HG03575 (cell line): ENCODE results near the gene GALNT18.

Experiments
- ATAC-seq: cut with Tn5 transposase; IDR thresholded peaks from one replicate; pipeline ENCODE4 v1.9.1; 2021; ENCODE audit not compliant: unreplicated experiment, insufficient number of reproducible peaks, low FRiP score; ENCODE audit errors: extremely low read depth

The GALNT18 gene

DNA sequence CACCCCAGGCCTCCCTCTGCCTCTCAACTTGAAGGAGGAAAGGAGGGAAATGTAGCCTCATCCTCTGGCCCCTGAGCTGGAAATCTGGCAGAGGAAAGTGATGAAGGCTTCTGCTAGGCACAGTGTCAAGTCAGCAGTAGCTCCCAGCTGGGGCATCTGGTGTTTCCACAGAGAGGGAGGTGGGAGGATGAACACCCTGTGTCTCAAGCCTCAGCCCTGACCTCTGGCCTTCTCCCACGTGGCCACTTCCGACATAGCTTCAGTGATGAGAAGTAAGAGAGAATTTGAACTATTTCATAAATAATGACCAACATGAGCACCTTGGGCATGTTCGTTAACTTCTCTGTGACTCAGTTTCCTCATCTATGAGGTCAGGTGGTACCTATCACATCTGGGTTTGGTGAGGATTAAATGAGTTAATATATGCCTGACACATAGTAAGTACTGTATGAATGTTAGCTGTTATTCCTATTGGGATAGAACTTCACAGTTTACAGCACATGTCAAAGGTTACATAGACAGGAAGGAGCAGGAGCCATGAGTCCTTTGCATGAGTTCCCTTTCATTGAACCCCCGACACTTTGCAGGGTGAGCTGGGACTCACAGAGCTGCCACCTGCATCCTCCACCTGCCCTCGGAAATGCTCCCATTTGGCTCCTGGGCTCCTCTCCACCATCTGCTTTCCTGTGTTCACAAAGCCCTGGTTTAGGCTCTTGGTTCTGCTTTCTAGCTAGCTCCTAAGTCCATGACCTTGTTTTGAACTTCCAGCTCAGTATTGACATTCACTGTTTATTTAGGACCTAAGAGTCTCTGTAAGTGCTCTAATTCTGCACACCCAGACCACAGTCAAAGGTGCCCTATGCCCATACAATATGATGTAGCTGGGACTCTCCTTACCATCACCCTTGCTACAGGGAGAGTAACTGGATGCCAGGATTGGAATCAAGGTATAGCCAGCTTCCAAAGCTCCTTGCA, 330.5 kb downstream of the GALNT18 start:
- no peak for ATAC-seq

DNA sequence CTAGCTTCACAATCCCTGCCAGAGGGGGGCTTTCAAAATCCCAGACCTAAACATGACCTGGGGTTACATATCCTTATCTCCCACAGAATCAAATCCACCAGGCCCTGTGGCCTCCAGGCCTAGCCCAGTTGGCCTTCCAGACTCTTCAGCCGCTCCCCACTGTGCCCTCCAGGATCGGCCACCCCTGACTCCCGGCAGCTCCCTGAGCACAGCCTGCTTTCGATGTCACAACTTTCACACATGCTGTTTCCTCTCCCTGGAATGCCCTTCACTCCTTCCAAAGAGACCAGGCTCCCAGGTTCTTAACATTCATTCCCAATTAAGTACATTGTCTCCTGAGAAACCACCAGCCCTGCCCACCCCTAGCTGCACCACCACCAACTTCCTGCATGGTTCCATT, 331.5 kb downstream of the GALNT18 start:
- no peak for ATAC-seq

DNA sequence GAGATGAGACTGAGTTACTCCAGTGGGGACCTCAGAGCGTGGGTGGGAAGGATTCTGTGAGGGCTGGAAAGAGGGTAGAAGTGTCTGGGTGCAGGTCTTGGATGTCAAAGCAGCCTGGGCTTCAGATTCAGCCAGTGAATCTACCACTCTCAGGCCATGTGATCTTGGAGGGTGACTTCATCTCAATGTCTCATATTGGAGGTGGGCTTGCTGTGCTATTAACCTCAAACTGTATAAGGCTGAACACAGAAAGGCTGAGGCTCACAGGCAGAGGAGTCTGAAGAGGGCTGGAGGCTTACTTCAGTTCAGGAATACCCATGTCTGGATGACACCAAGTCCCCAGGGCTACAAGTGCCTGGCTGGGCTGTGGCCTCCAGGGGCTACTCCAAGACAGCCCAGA, 332.1 kb downstream of the GALNT18 start:
- no peak for ATAC-seq

DNA sequence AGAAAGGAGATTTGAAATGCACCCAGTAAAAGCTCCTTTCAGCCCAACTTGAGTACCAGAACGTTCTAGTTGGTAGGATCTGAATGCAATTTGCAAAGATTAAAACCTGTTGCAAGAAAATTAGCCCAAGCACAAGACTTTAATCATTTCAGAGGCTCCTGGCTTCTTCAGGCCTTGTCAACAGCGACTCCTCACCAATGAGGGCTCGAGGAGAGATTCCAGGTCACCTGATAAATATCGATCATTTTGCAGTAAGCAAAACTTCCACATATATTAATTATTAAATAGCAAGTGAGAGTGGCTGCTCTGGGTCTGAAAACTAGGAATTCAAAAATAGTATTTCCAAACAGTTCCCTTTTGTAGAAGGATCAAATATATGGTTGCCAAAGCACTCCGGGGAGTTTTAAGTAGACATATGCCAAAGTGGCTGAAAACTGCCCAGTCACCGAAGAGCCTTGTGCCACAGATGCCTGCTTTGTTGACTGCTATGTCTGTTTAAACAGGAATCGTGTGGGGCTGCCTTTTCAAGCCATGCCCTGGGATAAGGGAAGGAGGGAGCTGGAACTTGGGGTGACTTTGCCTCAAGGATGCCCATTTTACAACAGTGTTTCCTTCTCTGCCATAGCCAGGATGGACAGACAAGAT, 332.7 kb downstream of the GALNT18 start:
- no peak for ATAC-seq

DNA sequence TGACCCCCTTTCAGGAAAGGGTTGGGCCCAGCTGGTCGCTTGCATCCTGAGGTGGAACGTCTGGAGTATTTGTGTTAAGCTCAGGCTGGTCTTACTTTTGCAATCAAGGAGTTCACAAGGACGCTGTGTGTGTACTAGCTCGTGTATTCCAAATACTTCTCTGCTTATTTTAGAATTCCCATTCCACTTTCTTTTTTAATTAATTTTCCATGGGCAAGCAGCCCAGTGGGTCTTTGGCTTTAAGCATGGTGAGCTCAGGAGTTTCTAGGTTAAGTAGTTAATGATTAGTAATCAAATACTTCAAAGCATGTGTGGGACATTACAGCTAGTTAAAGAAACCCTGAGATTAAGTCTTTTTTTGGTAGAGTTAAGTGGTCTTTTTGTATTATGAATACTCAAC, 337.3 kb downstream of the GALNT18 start:
- ATAC-seq, result no peak

DNA sequence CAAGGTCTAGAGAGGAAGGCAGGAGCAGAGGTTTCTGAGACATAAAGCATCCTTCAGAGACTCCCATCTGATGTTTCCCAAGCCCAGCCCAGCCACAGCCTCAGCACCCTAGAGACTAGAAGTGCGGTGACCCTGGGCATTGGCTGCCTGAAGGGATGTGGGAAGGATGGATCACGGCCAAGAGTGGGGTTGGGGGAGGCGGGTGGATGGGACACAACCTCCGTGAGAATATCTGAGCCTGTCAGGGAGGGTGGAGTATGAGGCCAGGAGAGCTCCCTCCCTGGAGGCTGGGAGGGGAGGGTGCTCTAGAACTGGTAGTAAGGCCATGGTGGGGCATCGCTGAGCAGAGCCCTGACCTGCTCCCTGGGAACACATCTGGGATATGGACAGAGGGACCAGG, 340.2 kb downstream of the GALNT18 start:
- ATAC-seq, result no peak

DNA sequence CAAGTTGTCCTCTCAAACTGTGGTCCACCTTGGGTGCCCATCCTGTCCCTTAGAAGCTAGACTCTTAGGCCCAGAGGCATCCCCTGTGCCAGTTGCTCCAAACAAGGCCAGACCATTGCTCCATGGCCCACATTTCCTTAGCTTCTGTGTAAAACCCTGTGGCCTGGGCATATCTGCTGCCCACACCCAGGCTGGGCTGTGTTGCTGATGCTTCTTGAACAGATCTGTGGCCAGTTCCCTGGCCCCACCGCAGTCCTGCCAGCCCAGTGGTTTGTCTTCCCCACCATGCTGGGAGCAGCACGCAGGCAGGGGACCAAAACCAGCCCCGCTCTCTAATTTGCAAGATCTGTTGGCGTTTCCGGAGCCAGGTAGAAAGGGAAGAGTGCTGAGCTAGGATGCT, 341.0 kb downstream of the GALNT18 start:
- ATAC-seq, result no peak

DNA sequence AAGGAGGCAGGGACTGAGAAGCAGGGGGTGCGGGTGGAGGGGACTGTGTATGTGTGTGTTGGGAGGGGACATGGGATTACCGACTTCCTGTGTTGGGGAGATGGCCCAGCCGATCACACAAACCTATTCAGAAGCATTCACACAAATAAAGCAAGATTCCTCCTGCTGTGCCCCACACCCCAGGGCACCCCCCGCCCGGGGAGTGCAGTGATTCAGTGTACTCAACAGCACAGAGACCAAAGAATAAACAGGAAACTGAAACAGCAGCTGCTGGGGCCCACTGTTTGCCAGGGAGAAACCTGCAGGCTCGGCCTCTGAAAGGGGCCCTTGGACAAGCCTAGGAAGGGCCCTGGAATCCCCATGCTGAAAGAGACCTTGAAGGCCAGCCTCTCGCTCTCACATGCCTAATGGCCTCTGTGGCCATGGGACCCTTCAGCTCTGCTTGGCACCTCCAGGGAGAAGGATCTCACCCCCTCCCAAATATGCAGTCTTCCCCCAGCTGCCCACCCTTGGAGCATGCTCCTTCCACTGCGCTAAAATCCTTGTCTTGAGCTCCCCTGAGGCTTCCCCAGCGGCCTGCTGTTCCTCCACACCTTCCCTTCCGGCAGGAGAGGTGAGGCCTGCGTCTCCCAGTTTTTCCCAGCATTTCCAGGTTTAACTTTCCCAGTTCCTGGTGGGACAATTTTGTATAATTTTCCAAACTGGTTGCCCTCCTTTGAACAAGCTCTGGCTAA, 341.7 kb downstream of the GALNT18 start:
- no peak for ATAC-seq

DNA sequence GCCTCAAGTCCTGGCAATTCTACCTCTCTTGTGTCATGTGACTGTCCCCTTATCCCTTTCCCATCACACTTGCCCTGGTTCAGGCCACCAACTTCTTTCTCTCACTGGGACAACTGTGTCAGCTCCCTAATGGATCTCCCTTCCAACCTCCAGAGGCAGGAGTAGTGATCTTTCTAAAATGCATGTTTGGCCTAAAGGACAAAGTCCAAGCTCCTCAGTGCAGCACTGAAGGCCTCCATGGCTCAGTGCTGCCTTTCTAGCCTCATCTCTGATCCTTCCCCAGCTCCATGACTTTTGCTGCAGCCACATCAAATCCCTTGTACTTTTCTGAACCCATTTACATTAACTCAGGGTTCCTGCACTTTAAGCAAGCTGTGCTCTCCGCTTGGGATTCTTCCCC, 349.6 kb downstream of the GALNT18 start:
- no peak for ATAC-seq

DNA sequence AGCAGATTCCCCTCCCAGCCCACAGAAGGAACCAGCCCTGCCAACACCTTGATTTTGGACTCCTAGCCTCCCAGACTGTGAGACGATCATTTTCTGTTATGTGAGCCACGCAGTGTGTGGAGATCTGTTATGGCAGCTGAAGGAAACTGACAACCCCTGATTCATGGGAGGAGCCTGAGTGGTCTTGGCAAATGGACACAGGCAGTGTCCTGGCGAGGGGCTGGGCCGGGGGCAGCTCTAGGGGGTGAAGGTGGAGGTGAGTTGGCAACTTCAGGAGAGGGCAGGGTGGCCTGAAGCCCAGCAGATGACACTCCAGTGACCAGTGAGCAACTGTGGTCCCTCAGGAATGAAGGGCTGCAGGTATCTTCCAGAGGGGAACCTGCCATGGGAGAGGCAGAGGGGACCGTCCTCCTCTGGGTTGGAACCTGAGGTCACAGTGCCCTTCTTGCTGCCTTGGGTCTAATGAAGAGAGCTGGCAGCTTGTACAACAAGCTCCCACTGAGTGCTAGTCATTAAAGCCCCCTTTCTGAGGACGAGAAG, 351.5 kb downstream of the GALNT18 start:
- ATAC-seq, result no peak

DNA sequence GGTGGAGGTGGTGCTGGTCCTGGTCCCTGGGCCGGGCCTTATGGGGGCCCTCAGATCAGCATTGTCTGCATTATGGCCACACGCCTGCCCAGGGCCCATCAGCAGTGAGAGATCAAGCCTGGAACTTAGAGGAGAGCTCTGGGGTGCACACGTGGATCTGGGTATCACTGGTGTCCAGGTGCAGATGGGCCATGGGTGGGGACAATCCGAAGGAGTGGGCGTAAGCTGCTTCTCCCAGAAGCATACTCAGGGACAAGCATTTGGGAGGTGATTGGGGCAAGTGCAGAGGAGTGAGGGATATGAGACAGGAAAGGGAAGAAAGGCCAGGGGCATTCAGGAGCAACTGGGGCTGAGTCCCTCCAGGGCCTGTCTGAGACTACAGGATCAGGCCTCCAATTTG, 353.1 kb downstream of the GALNT18 start:
- ATAC-seq, result no peak

DNA sequence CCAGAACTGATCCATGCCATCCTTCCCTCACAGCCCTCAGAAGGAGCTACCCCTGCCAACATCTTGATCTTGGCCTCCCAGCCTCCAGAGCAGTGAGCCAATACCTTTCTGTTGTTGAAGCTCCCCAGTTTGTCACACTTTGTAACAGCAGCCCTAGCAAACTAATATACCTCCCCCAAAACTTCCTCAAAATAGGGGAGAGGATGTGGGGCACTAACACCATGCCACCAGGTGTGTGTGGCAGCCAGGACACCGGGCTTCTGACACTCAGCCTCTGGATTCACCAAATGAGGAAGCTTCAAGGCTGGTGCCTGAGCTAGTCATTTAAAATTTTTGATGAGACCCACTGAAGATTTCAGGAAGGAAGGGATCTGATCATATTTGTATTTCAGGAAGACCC, 353.7 kb downstream of the GALNT18 start:
- no peak for ATAC-seq

DNA sequence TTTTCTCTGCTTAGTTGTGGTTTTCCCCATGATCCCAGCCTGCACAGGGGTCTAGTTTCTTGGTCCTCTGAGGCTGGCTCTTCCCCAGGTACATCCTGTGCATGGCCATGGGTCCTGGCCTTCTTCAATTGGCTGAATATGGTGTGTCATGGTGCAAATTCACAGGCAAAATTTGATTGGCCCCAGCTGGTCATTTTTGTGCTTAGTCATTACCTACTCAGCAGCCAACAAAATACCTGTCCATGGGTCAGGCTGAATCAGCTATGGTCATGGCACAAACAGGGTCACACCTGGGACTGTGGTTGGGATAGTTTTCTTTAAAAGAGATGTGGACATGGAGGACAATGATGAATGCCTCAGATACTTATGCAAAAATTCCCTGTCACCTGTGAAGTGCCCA, 354.5 kb downstream of the GALNT18 start:
- no peak for ATAC-seq

DNA sequence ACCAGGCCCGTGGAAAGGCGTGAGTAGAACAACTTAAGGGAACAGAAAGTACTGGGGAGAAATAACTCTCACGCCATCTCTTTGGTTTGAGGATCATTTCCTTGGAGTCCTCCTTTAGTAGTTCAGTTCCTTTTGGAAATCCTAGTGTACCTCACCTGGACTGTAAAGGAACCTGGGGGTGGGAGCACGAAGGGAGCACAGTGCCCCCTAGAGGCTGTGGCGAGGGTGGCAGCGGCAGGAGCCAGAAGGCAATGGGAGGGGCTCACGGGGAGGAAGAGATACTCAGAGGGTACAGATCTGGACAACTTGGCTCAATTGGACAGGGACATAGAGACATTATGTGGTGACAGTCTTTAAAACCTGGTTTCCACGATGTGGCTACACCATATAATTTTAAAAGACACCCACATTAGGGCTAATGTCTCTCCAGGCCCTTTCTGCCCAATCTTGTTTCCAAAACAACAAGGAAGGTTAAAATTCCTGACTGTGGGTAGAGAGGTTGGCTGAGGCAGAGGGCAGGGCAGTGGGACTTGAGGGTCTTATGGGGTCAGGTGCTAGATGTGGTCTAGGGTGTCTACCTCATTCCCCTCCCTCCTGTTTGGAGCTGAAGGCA, 355.7 kb downstream of the GALNT18 start:
- no peak for ATAC-seq

DNA sequence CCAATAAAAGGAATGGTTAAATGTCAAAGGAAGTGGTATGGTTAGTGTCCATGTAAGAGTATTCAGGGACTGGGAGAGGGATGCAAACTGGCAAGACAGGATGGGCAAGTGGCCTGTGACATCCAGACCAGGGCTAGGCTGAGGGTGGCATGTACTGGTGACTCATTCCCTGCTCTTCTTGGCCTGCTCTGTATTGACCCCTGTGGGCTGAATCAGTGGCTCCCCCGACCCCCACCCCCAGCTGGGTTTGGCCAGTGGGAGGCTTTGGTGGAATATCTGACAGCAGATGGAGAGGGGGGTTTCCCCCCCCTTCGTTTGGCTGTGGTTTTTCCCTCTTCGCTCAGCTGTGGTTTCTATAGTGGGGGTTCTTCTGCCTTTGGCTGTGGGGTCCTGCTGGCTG, 356.5 kb downstream of the GALNT18 start:
- ATAC-seq, result no peak

DNA sequence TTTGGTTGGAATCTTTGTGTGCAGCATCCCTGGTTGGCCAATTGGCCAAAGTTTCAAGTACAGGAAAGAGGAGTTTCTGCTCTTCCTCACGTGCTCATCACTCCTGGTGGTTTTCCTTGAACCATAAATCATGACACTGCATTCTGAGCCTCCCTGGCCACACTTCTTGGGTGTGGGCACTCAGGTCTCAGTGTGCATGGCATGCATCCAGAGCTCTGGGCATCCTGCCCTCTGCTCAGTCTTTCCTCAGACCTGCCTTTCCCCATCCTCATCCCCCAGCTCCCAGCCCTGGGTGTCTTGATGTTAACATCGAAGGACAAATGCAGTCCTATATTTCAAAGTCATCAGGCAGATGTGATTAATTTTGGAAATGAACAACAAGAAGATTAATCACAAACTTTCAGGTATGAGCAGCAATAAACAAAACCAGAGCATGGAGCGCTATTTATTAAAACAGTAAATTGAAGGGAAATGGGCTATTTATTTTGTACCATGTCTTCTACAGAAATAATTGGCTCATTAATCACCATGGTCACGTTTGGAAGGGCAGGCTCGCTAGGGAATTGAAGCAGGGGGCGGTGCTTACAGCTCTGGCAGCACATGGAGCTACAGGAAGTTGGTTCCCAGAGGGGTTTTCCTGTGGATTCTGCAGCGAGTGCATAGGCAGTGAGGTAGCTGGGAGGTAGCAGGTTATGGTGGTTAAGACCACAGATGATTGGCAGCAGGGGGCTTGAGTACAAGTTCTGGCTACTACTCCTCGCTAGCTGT, 358.4 kb downstream of the GALNT18 start:
- no peak for ATAC-seq

DNA sequence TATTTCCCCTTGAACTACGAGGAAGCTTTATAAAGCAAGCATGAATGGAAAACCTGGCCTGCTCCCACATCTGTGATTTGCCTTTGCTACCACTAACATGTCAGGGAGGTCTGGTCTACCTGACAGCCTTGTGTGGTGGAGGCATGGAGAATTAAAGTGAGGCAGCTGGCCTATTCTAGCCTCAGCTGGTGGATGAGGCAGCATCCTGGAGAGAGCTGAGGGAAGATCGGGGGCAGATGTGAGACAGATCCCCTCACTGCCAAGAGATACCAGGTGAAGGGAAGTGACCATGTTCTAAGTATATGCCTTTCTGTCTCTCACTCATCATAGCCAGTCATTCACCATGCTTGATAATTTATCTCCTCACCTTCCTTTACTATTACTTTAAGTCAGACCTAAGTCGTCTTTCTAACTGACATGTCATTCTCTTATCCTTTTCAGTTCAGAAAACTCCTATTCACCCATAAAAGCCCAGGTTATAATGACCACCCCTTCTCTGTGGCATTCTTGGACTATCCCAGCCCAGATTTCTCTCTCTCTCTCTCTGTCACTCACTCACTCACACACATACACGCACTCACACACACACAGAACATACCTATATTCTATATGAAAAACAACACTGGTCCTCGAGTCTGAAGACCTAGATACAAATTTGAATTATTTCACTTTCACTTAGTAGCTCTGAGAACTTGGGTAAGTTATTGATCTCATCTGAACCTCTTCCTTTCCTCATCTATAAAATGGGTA, 359.5 kb downstream of the GALNT18 start:
- no peak for ATAC-seq

DNA sequence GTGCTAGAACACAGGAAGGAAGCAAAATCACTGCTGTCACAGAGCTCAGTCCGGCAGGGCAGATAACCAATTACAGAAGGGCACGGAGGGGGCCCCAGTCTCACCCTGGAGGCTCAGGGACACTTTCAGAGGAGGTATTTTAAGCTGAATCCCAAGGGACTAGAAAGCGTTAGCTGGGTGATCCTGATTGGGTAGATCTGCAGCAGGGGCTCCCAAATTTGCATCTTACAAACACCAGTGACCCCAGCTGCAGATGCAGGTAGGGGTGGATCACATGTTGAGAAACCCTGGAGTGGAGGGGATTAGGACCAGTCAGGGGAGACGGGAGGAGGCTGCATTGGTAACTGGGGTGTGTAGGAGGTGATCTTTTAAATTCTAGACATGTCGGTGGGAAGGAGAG, 360.2 kb downstream of the GALNT18 start:
- ATAC-seq, result no peak
